SH-SY5Y (cell line): ENCODE data around the gene FEM1C.

Source experiments
- GATA2 ChIP-seq: IDR thresholded peaks from 2 replicates; pipeline ENCODE4 v1.6.1; 2011; ENCODE audit warnings: mild to moderate bottlenecking, low read depth, low read length
- GATA3 ChIP-seq: IDR thresholded peaks from 2 replicates; pipeline ENCODE4 v1.6.1; 2011; ENCODE audit warnings: low read depth, mild to moderate bottlenecking, low read length, moderate library complexity

DNA sequence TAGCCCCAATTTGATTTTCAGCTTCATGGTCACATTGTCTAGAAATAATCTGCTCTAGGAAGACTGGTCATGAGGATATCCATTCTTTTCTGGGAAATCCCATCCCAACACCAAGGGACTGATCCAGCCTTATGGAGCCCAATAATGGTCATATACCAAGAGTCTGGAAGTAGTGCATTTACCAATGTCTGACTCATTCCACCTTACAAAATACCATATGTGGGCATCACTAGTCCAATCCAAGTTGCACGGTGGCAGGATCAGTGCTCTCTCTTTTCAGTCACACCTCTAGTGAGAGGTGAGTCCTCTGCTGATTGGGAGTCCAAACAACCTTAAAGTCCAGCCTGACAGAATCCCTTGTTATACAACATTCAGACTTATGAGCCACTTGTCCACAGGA is 73.7 kb downstream of the FEM1C start:
- TF ChIP-seq GATA3: no peak
- TF ChIP-seq GATA2: no peak
